SK-N-SH (cell line): ENCODE results near the gene FASTK. TPM values are rescaled to one million over a fixed set of nuclear protein-coding genes. Genes with fewer than 3 reads are reported as not detected.

Experiments
- CTCF ChIA-PET: fragments of 300-600, 350-600 bp; formaldehyde crosslinking; extraction: SDS; loops from one replicate; lab custom pipeline; 2021; lab: Yijun Ruan, JAX
- POLR2A ChIA-PET: fragments of 350-600 bp; sonication (Branson Sonifier 250); formaldehyde crosslinking; extraction: SDS; loops from one replicate; lab custom pipeline; 2020; ENCODE audit warnings: antibody characterized with exemption, inconsistent platforms; lab: Yijun Ruan, JAX
- DNase-seq: peaks from one replicate; pipeline ENCODE4 v3.0.0; 2012
- H2AFZ ChIP-seq: fragments of 200-600 bp; sonication (generic); 2 replicates; pipeline ENCODE4 v1.8.1; 2016; ENCODE audit warnings: antibody characterized with exemption, mild to moderate bottlenecking, low read depth
- H3F3A ChIP-seq: fragments of 200-600 bp; sonication (generic); replicated peaks from 2 replicates; pipeline ENCODE3; 2016; ENCODE audit warnings: antibody characterized with exemption, mild to moderate bottlenecking; ENCODE audit not compliant: insufficient read depth
- H3K27ac ChIP-seq, 2 experiments: fragments of 200-500 bp in 1 of 2; fragments of 200-600 bp in 1 of 2; sonication (Bioruptor generic) in 1 of 2; sonication (generic), shearing (Covaris generic) in 1 of 2; 2 replicates each; pipeline versions ENCODE4 v1.5.1 to v1.6.1; 2014 to 2016; ENCODE audit warnings: low read depth in 2 of 2, inconsistent platforms in 1 of 2, low read length in 1 of 2, mild to moderate bottlenecking in 1 of 2, mixed read lengths in 1 of 2
- H3K27me3 ChIP-seq: fragments of 200-600 bp; sonication (generic), shearing (Covaris generic); 2 replicates; pipeline ENCODE4 v1.6.1; 2016; ENCODE audit warnings: mixed run types; ENCODE audit not compliant: insufficient read depth
- H3K36me3 ChIP-seq, 2 experiments: fragments of 200-500 bp in 1 of 2; fragments of 200-600 bp in 1 of 2; sonication (Bioruptor generic) in 1 of 2; sonication (generic) in 1 of 2; replicated peaks in 1 of 2; 2 replicates each; pipeline versions ENCODE3 to v1.5.1; 2014 to 2016; ENCODE audit warnings: low read length in 1 of 2, mild to moderate bottlenecking in 1 of 2; ENCODE audit not compliant: insufficient read depth in 2 of 2, control insufficient read depth in 1 of 2
- H3K4me1 ChIP-seq, 2 experiments: fragments of 200-500 bp in 1 of 2; fragments of 200-600 bp in 1 of 2; sonication (Bioruptor generic) in 1 of 2; sonication (generic), shearing (Covaris generic) in 1 of 2; 2 replicates each; pipeline versions ENCODE4 v1.5.1 to v1.6.1; 2014 to 2016; ENCODE audit warnings: low read depth in 1 of 2, low read length in 1 of 2, mixed run types in 1 of 2; ENCODE audit not compliant: insufficient read depth in 2 of 2, control insufficient read depth in 1 of 2
- H3K4me2 ChIP-seq: fragments of 200-600 bp; sonication (generic), shearing (Covaris generic); 2 replicates; pipeline ENCODE4 v1.6.1; 2017; ENCODE audit warnings: mixed run types
- H3K4me3 ChIP-seq, 2 experiments: fragments of 200-500 bp in 1 of 2; fragments of 200-600 bp in 1 of 2; sonication (Bioruptor generic) in 1 of 2; sonication (generic), shearing (Covaris generic) in 1 of 2; 2 replicates each; pipeline versions ENCODE4 v1.5.1 to v1.8.1; 2014 to 2016; ENCODE audit warnings: low read depth in 2 of 2, inconsistent platforms in 1 of 2, low read length in 1 of 2, mild to moderate bottlenecking in 1 of 2, mixed read lengths in 1 of 2, moderate library complexity in 1 of 2
- H3K79me2 ChIP-seq: fragments of 200-600 bp; sonication (generic); 2 replicates; pipeline ENCODE4 v1.8.1; 2017; ENCODE audit warnings: mild to moderate bottlenecking; ENCODE audit not compliant: insufficient read depth
- H3K9ac ChIP-seq: fragments of 200-600 bp; sonication (generic); 2 replicates; pipeline ENCODE4 v1.6.1; 2017; ENCODE audit warnings: mixed run types
- H3K9me2 ChIP-seq: fragments of 200-600 bp; sonication (generic); 2 replicates; pipeline ENCODE4 v1.6.1; 2017; ENCODE audit warnings: mixed run types
- H3K9me3 ChIP-seq: fragments of 200-600 bp; sonication (generic); 2 replicates; pipeline ENCODE4 v1.6.1; 2017; ENCODE audit warnings: mixed run types, mild to moderate bottlenecking, moderate library complexity
- H4K20me1 ChIP-seq: fragments of 200-600 bp; sonication (generic); 2 replicates; pipeline ENCODE4 v1.6.1; 2017; ENCODE audit warnings: mild to moderate bottlenecking, mixed run types; ENCODE audit not compliant: insufficient read depth
- CHD2 ChIP-seq: fragments of 150-350 bp; IDR thresholded peaks from 2 replicates; pipeline ENCODE4 v1.6.1; 2018; ENCODE audit warnings: low read length; ENCODE audit not compliant: partially characterized antibody
- FOSL2 ChIP-seq: IDR thresholded peaks from 2 replicates; pipeline ENCODE4 v1.4.0; 2012; ENCODE audit warnings: low read depth, mild to moderate bottlenecking, moderate library complexity, borderline replicate concordance
- FOXJ3 ChIP-seq: sonication (generic); formaldehyde crosslinking; IDR thresholded peaks from 2 replicates; pipeline ENCODE4 v1.5.1; 2020; ENCODE audit warnings: mild to moderate bottlenecking, missing genetic modification reagents
- GATA2 ChIP-seq: sonication (generic); formaldehyde crosslinking; IDR thresholded peaks from 2 replicates; pipeline ENCODE4 v1.5.0; 2020; ENCODE audit warnings: mild to moderate bottlenecking, missing genetic modification reagents
- NFIC ChIP-seq: IDR thresholded peaks from 2 replicates; pipeline ENCODE4 v1.4.0; 2012; ENCODE audit warnings: borderline replicate concordance
- POLR2AphosphoS5 ChIP-seq: IDR thresholded peaks from 2 replicates; pipeline ENCODE4 v1.6.1; 2012; ENCODE audit warnings: low read depth, low read length
- RFX5 ChIP-seq: IDR thresholded peaks from 2 replicates; pipeline ENCODE4 v1.6.1; 2012; ENCODE audit warnings: mild to moderate bottlenecking, improper control_type of control experiment, low read length
- SMC3 ChIP-seq: IDR thresholded peaks from 2 replicates; pipeline ENCODE4 v1.6.1; 2012; ENCODE audit warnings: low read depth, low read length, improper control_type of control experiment
- TCF12 ChIP-seq: IDR thresholded peaks from 2 replicates; pipeline ENCODE4 v1.4.0; 2012
- YY1 ChIP-seq: IDR thresholded peaks from 2 replicates; pipeline ENCODE4 v1.4.0; 2012; ENCODE audit warnings: low read depth, mild to moderate bottlenecking
- WGBS: methylation state at CpG from one replicate; pipeline ENCODE4 v1.1.6; 2017; ENCODE audit warnings: low lambda C conversion rate; 5-methylcytosine and 5-hydroxymethylcytosine counted together
- polyA plus RNA-seq, 3 experiments: library from polyadenylated mRNA; depleted of rRNA; stranded (reverse); fragments of >200 nt; gene quantifications; 2 replicates each; pipeline ENCODE4 v1.2.3, GENCODE V29; 2012
- TF ChIP-seq, protein P1 (sequence below): IDR thresholded peaks from 2 replicates; pipeline ENCODE4 v1.4.0; 2012; ENCODE audit warnings: low read depth
- TF ChIP-seq, protein P2 (sequence below): fragments of 200-600 bp; sonication (generic); IDR thresholded peaks from 2 replicates; pipeline ENCODE4 v1.6.1; 2017; ENCODE audit warnings: antibody characterized with exemption, mild to moderate bottlenecking, moderate library complexity
- TF ChIP-seq, protein P3 (sequence below): IDR thresholded peaks from 2 replicates; pipeline ENCODE4; 2012
- TF ChIP-seq, protein P4 (sequence below): IDR thresholded peaks from 2 replicates; pipeline ENCODE4 v1.6.1; 2012; ENCODE audit warnings: mild to moderate bottlenecking, low read depth, low read length, moderate library complexity

The FASTK gene
- polyA plus RNA-seq, 1 of the 3 experiments (the other 2 are of a cell fraction), result 125 TPM

DNA sequence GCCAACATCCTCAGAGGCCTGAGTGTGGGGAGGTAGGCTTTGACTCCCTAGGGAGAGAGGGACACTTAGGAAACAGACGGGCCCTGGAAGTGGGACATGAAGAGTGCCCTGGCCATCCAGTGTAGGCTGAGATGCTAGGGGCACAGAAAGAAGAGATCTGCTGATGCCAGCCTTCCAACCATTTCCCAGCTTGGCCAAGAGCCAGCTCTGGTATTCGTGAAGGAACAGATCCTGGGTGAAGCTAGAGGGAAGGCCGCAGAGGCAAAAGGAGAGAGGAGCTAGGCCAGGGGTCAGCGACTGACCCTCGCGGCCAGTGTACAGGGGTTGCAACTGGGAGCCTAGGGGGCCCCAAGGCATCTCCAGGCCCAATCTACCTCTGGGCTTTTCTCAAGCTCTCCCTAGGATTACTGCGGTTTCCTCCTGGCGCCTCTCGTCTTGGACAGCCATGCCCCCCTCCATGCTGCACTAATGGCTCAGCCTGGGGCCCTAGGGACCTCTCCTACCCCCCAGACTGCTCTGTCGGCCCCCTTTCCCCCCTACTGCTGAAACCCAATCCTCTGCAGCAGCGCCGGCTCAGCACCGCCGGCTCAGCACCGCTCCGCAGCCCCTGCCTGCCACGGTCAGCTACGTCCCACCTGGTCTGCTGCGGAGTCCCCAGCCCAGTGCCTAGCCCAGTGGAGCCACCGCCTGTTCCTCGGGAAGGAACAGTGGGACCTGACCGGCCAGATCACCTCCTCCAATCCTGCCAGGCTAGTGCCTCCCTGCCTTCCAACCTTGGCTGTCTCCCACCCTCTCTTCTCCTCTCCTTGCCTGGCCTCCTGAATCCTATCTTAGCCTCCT, 32.4 kb downstream of the FASTK start, which contains the start of gene ASIC3:
Gene ASIC3 (plus strand): TSS at position 556 of the 840 bp plus-strand sequence. CDS start 355 bp downstream, outside the sequence.
- peaks cover 4 to 21% of the 10 kb centered on the region in 2 experiments for H3K36me3 ChIP-seq
- TF ChIP-seq, protein P1, sequence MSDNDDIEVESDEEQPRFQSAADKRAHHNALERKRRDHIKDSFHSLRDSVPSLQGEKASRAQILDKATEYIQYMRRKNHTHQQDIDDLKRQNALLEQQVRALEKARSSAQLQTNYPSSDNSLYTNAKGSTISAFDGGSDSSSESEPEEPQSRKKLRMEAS, result no peak
- TF ChIP-seq CHD2 (peak; percentile 9), POLR2AphosphoS5 (0 out of 2 replicates have a peak, but pooled peaks have one; percentile 22)
- TF ChIP-seq, protein P2, sequence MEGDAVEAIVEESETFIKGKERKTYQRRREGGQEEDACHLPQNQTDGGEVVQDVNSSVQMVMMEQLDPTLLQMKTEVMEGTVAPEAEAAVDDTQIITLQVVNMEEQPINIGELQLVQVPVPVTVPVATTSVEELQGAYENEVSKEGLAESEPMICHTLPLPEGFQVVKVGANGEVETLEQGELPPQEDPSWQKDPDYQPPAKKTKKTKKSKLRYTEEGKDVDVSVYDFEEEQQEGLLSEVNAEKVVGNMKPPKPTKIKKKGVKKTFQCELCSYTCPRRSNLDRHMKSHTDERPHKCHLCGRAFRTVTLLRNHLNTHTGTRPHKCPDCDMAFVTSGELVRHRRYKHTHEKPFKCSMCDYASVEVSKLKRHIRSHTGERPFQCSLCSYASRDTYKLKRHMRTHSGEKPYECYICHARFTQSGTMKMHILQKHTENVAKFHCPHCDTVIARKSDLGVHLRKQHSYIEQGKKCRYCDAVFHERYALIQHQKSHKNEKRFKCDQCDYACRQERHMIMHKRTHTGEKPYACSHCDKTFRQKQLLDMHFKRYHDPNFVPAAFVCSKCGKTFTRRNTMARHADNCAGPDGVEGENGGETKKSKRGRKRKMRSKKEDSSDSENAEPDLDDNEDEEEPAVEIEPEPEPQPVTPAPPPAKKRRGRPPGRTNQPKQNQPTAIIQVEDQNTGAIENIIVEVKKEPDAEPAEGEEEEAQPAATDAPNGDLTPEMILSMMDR, result no peak
- TF ChIP-seq, all 33 proteins: peak for 2
- peak; percentile 74 for DNase-seq
- Histone ChIP-seq H2AFZ (no peak within 1 kb of the TSS), H3K9me2 (no peaks in the 10 kb centered on the region), H3K27me3 (no peaks in the 10 kb centered on the region), H3K4me2 (peak within 1 kb of the TSS; percentile 60), H3K4me1 (peaks cover 13 to 39% of the 10 kb centered on the region in 2 experiments), H3F3A (peaks cover 15% of the 10 kb centered on the region), H4K20me1 (no peaks in the 10 kb centered on the region), H3K9ac (no peak within 1 kb of the TSS), H3K9me3 (no peaks in the 10 kb centered on the region), H3K79me2 (no peaks in the 10 kb centered on the region), H3K27ac (peak within 1 kb of the TSS; percentile 61 to 78), H3K4me3 (no peak within 1 kb of the TSS)
- POLR2A ChIA-PET, result interaction anchor here (0.6 to 2.1 kb wide), 3 partner anchors 9 to 34 kb away, joined by 3 to 11 read pairs (median 5); partner anchors contain the start of genes CDK5 and SLC4A2
- 88% methylated on average over 22 of the region's 22 CpGs for WGBS
- CTCF ChIA-PET, result interaction anchor here (0.7 to 2.1 kb wide), 11 partner anchors 9 to 599 kb away, joined by 3 to 10 read pairs (median 4); partner anchors contain the start of genes ABCB8 and SLC4A2

DNA sequence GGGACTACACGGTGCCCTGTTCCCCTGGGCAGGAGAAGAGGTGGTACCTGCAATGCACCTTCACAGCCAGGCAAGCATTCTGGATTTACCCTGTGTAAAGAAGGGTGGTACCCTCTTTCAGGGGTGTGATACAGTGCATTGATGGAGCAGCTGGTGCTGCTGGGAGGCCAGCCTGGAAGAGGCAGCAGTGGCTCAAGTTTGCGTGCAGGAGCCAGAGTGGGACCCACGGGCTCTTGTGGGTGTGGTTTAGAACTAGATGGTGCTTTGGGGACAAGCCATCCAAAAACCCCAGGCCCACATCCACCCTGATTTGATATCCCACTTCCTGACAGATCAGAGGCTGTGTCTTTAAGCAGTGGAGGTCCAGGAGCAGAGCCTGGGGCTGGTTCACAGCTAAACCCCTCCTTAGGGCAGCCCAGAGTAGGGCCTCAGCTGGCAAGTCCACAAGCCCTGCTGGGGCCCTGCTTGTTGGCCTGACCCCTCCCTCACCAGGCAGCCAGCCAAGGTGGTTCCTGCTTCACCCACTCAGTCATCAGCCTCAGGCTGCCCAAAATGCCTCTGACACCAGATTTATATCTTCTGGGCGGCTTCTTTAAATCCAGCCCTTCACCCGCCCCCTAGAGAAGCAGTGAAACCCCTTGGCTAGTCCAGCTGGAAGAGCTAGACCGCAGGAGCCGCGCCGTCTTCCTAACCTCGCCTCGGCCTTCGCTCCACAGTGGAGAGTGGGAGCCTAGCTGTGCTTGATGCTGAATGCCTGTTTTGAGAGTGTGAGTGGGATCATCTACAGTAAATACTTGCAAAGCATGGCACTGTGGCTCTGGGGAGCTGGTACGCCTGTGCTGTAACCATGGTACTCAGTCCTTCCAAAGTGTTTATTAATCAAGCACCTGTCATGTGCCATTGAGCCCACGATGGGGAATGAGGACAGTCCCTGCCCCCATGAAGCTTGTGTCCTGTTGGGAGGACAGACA, 33.7 kb downstream of the FASTK start:
- Histone ChIP-seq H3K79me2 (no peaks in the 10 kb centered on the region), H4K20me1 (no peaks in the 10 kb centered on the region), H3K9me3 (no peaks in the 10 kb centered on the region), H3K9ac (no peak overlapping the region), H2AFZ (no peak overlapping the region), H3K4me3 (no peak overlapping the region), H3K36me3 (peaks cover 4 to 18% of the 10 kb centered on the region in 2 experiments), H3K27me3 (no peaks in the 10 kb centered on the region), H3K9me2 (no peaks in the 10 kb centered on the region), H3F3A (peaks cover 14% of the 10 kb centered on the region), H3K27ac (peak overlapping the region; percentile 61 to 78), H3K4me1 (peaks cover 13 to 39% of the 10 kb centered on the region in 2 experiments), H3K4me2 (peak overlapping the region; percentile 60)
- peak; percentile 88 for DNase-seq
- POLR2A ChIA-PET, result interaction anchor here (0.9 to 2.1 kb wide), 2 partner anchors 11 to 19 kb away, joined by 4 to 11 read pairs; partner anchors contain the start of genes ABCB8, CDK5 and SLC4A2
- TF ChIP-seq FOSL2, result peak; percentile 20; the same call in 1 of the 2 replicates
- TF ChIP-seq, protein P1, result 0 out of 2 replicates have a peak, but pooled peaks have one; percentile 45
- TF ChIP-seq RFX5, result no peak
- TF ChIP-seq, protein P3, sequence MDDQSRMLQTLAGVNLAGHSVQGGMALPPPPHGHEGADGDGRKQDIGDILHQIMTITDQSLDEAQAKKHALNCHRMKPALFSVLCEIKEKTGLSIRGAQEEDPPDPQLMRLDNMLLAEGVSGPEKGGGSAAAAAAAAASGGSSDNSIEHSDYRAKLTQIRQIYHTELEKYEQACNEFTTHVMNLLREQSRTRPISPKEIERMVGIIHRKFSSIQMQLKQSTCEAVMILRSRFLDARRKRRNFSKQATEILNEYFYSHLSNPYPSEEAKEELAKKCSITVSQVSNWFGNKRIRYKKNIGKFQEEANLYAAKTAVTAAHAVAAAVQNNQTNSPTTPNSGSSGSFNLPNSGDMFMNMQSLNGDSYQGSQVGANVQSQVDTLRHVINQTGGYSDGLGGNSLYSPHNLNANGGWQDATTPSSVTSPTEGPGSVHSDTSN, result peak; percentile 89
- peak; percentile 94 for TF ChIP-seq NFIC
- TF ChIP-seq POLR2AphosphoS5, result peak; percentile 43; the same call in 1 of the 2 replicates
- TF ChIP-seq GATA2, result peak; percentile 59
- no peak; the same call in 1 of the 2 replicates for TF ChIP-seq SMC3
- TF ChIP-seq, protein P4, sequence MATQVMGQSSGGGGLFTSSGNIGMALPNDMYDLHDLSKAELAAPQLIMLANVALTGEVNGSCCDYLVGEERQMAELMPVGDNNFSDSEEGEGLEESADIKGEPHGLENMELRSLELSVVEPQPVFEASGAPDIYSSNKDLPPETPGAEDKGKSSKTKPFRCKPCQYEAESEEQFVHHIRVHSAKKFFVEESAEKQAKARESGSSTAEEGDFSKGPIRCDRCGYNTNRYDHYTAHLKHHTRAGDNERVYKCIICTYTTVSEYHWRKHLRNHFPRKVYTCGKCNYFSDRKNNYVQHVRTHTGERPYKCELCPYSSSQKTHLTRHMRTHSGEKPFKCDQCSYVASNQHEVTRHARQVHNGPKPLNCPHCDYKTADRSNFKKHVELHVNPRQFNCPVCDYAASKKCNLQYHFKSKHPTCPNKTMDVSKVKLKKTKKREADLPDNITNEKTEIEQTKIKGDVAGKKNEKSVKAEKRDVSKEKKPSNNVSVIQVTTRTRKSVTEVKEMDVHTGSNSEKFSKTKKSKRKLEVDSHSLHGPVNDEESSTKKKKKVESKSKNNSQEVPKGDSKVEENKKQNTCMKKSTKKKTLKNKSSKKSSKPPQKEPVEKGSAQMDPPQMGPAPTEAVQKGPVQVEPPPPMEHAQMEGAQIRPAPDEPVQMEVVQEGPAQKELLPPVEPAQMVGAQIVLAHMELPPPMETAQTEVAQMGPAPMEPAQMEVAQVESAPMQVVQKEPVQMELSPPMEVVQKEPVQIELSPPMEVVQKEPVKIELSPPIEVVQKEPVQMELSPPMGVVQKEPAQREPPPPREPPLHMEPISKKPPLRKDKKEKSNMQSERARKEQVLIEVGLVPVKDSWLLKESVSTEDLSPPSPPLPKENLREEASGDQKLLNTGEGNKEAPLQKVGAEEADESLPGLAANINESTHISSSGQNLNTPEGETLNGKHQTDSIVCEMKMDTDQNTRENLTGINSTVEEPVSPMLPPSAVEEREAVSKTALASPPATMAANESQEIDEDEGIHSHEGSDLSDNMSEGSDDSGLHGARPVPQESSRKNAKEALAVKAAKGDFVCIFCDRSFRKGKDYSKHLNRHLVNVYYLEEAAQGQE, result no peak
- peak; percentile 80; the same call in 1 of the 2 replicates for TF ChIP-seq TCF12
- no peak for TF ChIP-seq YY1
- peak; percentile 27; the same call in 1 of the 2 replicates for TF ChIP-seq FOXJ3 (CRISPR knock-in tag)
- WGBS, result 28% methylated on average over 13 of the region's 14 CpGs
- CTCF ChIA-PET, result interaction anchor here (0.8 to 3.7 kb wide), 14 partner anchors 10 to 598 kb away, joined by 3 to 21 read pairs (median 4); partner anchors contain the start of genes ABCB8, CDK5 and SLC4A2
